ENCODE measurements around the gene WAS.

The WAS gene

DNA sequence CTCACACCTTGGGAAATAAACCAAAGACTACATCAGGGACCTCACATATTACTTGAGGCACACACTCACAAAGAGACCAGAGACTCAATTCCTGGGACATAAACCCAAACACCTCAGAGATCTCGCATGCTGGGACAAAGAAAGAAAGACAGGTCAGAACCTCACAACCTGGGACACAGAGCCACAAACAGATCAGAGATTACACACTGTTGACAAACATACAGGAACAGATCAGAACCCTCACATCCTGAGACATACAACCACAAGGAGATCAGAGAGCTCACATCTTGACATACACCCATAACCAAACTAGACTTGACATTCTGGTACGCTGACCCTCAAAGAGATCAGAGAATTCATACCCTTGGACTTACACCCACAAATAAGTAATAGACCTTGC is 30.2 kb downstream of the WAS start:
- no peak for DNase-seq

DNA sequence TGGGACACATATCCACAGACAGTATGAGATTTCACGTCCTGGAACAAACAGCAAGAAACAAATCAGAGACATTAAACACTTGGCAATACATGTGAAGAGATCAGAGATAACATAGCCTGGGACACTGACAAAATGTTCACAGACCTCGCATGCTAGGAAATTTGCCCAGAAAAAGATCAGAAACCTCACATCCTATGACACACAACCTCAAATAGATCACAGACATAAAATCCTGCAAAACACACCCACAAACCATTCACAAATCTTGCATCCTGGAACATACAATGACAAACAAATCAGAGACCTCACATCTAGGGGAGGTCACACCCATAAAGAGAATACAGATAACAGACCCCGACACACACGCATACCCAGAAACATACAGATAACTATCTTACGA is 31.0 kb downstream of the WAS start:
- no peak for DNase-seq

DNA sequence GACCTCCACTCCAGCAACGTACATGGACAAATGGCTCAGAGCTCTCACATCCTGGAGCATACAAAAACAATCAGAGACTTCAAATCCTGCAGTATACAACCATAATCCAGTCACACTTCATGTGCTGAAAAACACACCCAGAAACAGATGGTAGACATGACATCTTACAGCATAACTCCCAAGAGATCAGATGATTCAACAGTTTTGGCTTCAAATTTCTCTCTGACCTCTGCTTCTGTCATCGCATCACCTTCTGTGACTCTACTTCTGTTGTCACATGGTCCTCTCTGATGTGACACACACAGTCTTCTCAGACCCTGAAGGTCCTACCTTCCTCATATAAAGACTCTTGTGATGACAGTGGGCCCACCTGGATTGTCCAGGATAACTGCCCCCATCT is 31.5 kb downstream of the WAS start:
- no peak for DNase-seq

DNA sequence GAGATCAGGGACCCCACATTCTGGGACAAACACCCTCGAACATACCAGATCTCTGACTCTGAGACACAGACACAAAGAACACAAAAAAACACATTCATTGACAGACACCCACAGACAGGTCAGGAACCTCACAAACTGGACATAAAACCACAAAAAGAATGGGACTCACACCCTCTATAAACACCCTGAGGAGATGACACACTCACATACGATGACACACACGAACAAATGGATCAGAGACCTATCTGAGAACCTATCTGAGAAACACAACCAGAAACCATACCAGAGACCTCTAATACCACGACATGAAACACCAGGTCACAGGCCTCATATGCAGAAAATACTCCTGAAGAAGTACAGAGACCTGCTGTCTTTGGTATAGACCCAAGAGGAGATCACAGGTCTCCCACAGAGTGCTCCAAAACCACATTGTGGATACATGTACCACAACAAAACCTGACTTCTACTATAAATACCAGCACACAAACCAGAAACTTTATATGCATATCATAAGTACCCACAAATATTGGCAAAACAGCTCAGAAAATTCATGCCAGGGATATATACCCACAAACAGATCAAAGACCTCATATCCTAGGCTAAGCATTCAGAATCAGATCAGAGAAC is 32.4 kb downstream of the WAS start:
- no peak for DNase-seq

DNA sequence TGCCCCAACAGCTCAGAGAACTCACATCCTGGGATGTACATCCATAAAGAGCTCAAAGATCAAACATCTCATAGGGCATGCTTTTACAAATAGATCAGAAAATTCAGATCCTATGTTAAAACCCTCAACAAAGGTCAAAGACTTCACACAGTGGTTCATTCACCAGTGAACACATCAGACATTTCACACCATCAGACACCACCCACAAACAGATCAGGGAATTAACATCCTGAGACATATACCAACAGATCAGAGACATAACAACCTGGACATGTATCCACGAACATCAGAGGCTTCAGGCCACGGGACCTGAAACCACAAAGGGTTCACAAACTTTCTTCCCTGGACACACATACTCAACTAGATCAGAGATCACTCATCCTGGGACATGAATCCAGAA is 36.4 kb downstream of the WAS start:
- DNase-seq = no peak

DNA sequence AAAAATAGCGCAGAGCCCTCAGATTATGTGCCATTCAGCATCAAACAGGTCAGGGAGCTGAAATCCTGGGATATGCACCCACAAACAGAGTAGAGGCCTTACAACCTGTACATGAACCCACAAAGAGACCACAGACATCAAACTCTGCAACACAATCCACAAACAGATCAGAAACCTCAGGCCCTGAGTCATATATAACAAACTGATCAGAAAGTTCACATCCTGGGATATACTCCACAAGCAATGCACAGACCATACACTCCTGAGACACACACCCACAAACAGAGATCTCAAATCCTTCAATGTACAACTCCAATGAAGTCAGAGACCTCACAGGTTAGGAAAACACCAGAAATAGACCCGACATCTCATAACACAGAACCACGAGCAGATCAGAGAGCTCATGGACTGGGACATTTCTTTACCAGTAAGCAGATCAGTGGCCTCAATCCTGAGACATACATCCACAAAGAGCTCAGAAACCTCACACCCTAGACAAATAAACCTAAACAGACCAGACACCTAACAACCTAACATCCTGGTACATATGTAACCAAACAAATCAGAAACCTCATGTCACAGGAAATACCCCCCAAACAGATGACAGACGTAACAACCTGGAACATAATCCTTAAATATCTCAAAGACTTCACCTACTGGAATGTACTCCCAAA is 37.1 kb downstream of the WAS start:
- DNase-seq = no peak

DNA sequence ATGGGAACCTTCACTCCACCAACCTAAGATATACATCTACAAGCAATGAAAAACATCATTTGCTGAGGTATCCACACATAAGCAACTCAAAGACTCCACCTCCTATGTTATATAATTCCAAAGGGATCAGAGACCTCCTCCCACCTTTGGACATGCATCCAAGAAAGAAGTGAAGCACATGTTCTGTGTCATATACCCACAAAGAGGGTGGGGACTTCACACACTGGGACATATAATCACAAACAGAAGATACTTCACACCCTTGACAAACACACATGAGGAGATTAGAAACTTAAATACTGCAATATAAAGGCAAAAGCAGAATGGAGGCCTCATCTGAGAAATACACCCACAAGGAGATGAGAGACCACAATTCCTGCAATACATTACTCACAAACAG is 38.3 kb downstream of the WAS start:
- no peak for DNase-seq

DNA sequence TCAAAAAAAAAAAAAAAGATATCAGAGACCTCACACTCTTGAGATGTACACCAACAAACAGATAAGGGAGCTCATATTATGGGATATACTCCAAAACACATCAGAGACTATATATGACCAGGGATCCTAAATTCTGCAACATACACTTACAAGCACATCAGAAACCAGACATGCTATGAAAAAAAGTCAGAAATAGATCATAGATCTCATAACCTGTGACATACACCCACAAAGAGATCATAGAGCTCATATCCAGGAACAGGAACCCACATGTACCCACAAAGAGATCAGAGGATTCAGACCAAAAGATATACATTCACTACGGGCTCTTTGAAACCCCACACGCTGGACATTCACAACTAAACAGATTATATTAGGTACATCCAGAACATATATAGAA is 43.0 kb downstream of the WAS start:
- DNase-seq = no peak

DNA sequence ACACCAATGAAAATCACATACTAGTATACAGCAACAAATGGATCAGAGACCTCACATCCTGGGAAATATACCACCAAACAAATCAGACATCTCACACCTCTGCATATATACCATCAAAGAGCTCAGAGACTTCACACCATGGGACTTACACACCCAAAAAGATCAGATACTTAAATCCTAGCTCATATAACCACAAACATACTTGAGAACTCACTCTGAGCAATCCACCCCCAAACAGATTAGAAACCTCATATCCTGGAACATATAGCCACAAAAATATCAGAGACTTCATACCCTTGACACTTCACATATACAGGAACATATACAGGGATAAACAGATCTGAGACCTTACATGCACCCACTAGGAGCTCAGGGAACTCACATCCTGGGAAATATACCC is 45.1 kb downstream of the WAS start:
- no peak for DNase-seq

DNA sequence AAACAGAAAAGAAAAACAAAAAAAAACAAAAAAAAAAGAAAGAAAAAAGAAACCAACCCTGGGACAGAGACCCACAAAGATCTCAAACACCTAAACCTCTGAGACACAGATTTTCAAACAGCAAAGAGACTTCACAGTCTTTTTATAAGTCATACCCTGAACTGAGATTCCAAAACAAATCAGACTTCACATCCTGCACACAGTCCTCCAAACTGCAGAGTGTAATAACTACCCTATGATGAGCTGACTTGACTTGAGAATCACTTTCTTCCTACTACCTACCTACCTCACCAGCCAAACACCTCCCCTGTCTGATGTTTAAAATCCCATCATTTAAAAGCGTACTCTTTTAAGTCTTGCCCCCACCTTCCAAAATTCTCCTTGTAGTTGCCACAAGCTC is 52.7 kb downstream of the WAS start:
- DNase-seq = no peak

DNA sequence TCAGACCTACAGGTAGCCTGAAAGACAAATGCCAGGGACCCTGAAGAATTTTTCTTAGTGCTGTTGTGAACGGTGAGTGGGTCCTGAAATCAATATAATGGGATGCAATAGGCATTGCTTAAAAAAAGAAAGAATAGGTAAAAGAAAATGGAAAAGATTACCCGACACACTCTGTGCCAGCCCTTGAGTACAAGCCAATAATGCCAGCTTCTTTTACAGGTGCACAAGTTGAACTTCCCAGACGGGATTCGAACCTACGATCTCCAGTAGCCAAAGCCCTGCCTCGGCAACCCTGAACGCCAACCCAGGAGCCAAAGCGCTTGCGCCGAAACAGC is 53.2 kb downstream of the WAS start:
- no peak for DNase-seq

DNA sequence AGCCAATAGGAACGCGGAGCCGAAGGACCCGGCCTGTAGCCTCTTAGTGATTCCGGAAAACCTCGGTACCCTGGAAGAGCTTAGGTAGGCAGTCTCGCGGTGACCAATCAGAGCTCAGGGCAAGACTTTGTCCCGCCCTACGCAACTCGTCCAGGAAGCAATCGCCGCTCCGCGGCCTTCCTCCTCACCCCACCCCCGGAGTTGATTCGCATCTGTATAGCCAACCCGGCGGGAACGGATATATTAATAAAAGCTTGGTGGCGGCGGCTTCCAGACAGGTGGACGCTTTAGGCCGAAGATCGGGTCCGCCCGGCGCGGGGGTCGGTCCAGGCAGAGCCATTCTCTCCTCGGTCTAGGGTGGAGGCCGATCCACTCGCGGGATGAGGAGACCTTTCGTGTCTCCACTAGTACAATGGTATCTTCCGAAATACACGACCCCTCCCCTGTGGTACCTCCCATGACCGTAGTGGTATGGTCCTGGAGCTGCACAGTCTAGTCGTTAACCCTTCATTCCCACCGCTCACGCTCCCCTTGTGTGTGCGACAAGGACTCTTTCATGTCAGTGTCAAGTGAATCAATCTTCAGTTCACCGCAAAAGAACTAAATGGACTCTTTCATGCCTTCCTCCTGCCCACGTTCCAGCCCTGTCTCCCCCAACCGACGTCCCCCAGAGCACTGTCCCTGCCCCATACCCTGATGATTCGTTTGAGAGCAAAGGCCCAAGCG is 53.8 kb downstream of the WAS start:
- DNase-seq = peak; percentile 75

DNA sequence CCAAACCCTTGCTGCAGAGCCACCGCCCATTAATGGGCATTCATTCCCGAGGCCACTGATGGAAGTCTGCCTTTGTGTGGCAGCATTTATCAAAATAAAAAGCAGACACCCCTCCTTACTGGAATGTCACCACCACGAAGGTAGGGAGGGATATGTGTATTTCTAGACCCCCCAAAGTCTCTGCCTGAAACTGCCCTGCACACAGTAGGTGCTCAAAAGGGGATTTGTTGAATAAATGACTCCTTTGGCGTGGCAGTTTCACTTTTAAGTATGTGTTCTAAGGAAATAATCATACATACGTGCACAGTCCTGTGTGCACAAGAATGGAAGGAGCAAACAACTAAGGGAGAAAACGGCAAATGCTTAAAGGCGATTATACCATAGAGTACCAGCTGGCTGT is 54.3 kb downstream of the WAS start:
- DNase-seq = no peak

Data from stimulated activated CD4-positive, alpha-beta T cell treated with anti-CD3 and anti-CD28 coated beads, Interleukin-12 subunit alpha, Interleukin-12 subunit beta, amount 100 ng/mL, for 4 hours (primary cell).